GM12864 (cell line): ENCODE results near the gene AHSP.
"Not testable (repeated sequence)": the region's sequence is repeated elsewhere in the genome, so short reads cannot be mapped to it uniquely, and the experiment has no call there.

Experiments
- DNase-seq: peaks from one replicate; pipeline ENCODE4 v3.0.0-alpha.2; 2011; ENCODE audit warnings: low read depth
- H3K4me3 ChIP-seq: 2 replicates; pipeline ENCODE4 v1.5.1; 2011; ENCODE audit warnings: mild to moderate bottlenecking, low read depth, low read length, control low read depth
- CTCF ChIP-seq: IDR thresholded peaks from 2 replicates; pipeline ENCODE4 v1.5.1; 2011; ENCODE audit warnings: low read depth, mild to moderate bottlenecking, moderate library complexity, low read length, control low read depth, inconsistent platforms; ENCODE audit errors: missing control alignments

Gene AHSP

GRCh38 chr16:31521368-31521767, 6.3 kb upstream of the AHSP start:
- no peak for TF ChIP-seq CTCF
- no peak overlapping the region for H3K4me3 ChIP-seq

GRCh38 chr16:31522071-31522470, 5.6 kb upstream of the AHSP start:
- no peak for TF ChIP-seq CTCF
- no peak overlapping the region for H3K4me3 ChIP-seq
- no peak for DNase-seq

More at GRCh38 chr16:31521368-31521767, 6.3 kb upstream of the AHSP start:
- no peak for DNase-seq

DNA sequence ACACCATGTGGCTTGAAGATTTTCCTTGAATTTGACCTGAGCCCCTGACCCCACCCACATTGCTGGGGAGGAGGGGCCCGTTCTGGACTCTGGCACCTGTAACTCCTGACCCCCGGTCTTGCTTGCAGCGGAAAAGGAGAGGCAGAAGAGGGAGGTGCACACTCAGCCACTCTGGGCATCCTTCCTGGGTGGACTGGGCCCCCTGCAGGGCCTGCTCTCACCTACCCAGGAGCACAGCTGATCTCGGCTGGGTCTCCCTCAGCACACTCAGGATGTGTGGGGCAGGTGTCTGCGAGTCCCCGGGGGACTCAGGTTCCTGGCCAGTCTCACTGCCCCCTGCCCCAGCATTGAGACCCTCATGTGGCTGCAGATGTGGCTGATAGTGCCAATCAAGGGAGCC, 3.9 kb upstream of the AHSP start:
- not testable (repeated sequence) for DNase-seq, H3K4me3 ChIP-seq

GRCh38 chr16:31525113-31525512, 2.6 kb upstream of the AHSP start:
- no peak for DNase-seq
- no peak for TF ChIP-seq CTCF
- no peak overlapping the region for H3K4me3 ChIP-seq

- TF ChIP-seq CTCF: no peak
- no peak overlapping the region for H3K4me3 ChIP-seq
- DNase-seq: no peak
These were observed 915 bp downstream of the AHSP start for GRCh38 chr16:31528523-31529107.

- H3K4me3 ChIP-seq: no peak overlapping the region
- no peak for TF ChIP-seq CTCF
- no peak for DNase-seq
These were observed 1.6 kb downstream of the AHSP start for GRCh38 chr16:31529108-31529936.

- H3K4me3 ChIP-seq: no peak overlapping the region
- TF ChIP-seq CTCF: no peak
- no peak for DNase-seq
These were observed 2.2 kb downstream of the AHSP start for GRCh38 chr16:31529937-31530312.
